WERI-Rb-1 (cell line): ENCODE results near the gene PCYT2.

ENCODE experiments used
- DNase-seq: peaks from one replicate; pipeline ENCODE4 v3.0.0-alpha.2; 2020
- H3K27ac ChIP-seq: fragments of 250-450 bp; sonication (Bioruptor Pico); 2 replicates; pipeline ENCODE4 v1.5.1; 2020; ENCODE audit warnings: mild to moderate bottlenecking, moderate library complexity
- H3K27me3 ChIP-seq: fragments of 250-450 bp; sonication (Bioruptor Pico); 2 replicates; pipeline ENCODE4 v1.5.1; 2021; ENCODE audit warnings: mild to moderate bottlenecking, low read depth, moderate library complexity; ENCODE audit not compliant: insufficient read depth, severe bottlenecking
- H3K36me3 ChIP-seq: fragments of 250-450 bp; sonication (Bioruptor Pico); 2 replicates; pipeline ENCODE4 v1.5.1; 2020; ENCODE audit warnings: mild to moderate bottlenecking, moderate library complexity
- H3K4me3 ChIP-seq: 2 replicates; pipeline ENCODE4 v1.5.1; 2011; ENCODE audit warnings: low read depth, mild to moderate bottlenecking, control low read depth, low read length
- H3K9me3 ChIP-seq: fragments of 250-450 bp; sonication (Bioruptor Pico); 2 replicates; pipeline ENCODE4 v1.5.1; 2021; ENCODE audit warnings: mild to moderate bottlenecking, moderate library complexity; ENCODE audit not compliant: severe bottlenecking
- TF ChIP-seq, protein P1 (sequence below): IDR thresholded peaks from 2 replicates; pipeline ENCODE4 v1.5.1; 2011; ENCODE audit warnings: low read depth, mild to moderate bottlenecking, control low read depth, inconsistent platforms, low read length

The PCYT2 gene

DNA sequence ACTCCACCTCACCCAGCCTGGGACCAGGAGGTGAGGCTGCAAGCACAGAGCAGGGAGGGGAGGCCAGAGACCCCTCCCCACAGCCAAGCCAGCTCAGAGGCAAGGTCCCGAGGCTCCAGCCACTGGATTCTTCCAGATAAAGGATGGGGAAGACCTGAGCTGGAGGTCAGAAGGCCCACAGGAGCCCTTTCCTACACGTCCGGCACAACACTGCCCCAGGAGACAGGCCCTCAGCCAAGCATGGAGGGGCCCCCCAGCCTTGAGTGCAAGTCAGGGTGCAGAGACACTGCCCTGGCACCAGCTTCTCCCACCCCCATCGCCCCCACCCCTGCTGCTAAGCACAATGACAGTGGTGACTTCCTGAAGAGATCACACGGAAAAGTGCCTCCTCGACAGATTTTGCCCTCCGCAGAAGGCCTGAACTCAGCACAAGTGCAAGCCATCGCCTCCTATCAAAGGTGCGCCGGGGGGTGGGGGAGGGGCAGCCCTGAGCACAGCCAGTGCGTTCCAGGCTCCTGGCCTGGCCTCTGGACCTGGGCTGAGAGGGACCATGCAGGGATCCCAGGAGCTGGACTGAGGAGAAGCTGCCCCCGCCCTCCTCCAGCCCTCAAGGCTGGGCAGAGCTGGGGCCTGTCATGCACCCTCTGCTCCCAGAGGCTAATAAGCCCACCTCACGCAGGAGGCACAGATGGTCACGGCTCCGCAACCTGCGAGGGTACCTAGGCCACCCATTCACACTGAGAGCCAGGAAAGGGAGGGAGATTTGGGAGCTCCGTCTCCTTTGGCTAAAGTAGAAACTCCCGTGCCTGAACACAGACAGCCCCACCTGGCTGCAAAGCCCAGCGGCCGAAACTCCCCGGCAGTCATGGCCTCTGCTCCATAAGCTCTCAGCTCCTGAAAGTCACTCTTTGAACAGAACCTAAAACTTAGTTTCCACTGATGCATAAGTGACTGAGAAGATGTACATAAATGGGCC is 13.6 kb upstream of the PCYT2 start:
- no peaks in the 10 kb centered on the region for H3K9me3 ChIP-seq
- H3K27me3 ChIP-seq: no peaks in the 10 kb centered on the region
- peaks cover 32% of the 10 kb centered on the region for H3K36me3 ChIP-seq
- TF ChIP-seq, protein P1, sequence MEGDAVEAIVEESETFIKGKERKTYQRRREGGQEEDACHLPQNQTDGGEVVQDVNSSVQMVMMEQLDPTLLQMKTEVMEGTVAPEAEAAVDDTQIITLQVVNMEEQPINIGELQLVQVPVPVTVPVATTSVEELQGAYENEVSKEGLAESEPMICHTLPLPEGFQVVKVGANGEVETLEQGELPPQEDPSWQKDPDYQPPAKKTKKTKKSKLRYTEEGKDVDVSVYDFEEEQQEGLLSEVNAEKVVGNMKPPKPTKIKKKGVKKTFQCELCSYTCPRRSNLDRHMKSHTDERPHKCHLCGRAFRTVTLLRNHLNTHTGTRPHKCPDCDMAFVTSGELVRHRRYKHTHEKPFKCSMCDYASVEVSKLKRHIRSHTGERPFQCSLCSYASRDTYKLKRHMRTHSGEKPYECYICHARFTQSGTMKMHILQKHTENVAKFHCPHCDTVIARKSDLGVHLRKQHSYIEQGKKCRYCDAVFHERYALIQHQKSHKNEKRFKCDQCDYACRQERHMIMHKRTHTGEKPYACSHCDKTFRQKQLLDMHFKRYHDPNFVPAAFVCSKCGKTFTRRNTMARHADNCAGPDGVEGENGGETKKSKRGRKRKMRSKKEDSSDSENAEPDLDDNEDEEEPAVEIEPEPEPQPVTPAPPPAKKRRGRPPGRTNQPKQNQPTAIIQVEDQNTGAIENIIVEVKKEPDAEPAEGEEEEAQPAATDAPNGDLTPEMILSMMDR: no peak
- no peak overlapping the region for H3K4me3 ChIP-seq
- DNase-seq: peak; percentile 53
- H3K27ac ChIP-seq: peak overlapping the region; percentile 67

DNA sequence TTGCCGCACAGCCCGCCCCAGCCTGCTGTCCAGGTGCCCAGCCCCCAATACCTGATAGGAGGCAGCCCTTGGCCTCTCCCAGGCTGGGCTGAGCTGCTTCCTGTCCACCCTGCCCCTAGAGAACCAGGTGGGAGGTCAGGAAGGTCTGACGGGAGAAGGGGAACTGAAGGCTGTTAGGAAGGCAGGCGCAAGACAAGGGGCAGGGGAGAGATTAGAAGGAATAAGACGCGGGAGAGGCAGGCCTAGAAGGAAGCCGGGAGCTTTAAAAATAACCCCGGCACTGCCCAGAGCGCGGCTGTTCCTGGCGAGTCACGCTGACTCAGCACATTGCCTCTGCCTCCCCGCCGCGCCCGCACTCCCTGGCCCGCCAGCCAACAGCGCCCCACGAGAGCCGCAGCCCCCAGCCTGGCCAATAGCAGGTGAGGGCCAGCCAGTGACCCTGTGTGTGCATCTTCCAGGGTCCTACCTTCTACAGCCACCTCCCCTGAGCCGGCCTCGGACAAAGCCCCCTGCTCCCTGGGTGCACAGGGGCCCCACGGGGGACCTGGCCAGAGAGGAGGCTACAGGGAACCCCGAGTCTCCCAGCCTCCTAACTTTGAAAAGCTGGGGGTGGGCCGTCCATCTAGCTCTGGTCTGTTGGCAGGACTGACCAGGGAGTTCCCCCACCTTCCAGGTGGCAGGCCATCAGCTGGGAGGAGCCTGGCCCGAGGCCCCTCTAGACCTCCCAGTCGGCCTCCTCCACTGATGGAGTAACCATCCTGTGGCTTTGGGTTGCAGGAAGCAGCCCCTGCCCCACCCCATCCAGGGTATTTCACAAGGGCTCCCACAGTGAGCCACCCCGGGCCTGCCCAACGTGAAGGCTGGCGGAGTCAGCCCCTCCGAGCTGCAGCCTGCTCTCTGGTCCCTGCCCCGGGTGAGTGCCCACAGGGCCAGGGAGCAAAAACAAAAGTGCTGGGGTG is 12.4 kb upstream of the PCYT2 start:
- Histone ChIP-seq H3K36me3 (peaks cover 35% of the 10 kb centered on the region), H3K9me3 (no peaks in the 10 kb centered on the region), H3K27ac (peak overlapping the region; percentile 67), H3K27me3 (no peaks in the 10 kb centered on the region), H3K4me3 (peak overlapping the region; percentile 34)
- DNase-seq: peak; percentile 87
- TF ChIP-seq, protein P1: no peak

DNA sequence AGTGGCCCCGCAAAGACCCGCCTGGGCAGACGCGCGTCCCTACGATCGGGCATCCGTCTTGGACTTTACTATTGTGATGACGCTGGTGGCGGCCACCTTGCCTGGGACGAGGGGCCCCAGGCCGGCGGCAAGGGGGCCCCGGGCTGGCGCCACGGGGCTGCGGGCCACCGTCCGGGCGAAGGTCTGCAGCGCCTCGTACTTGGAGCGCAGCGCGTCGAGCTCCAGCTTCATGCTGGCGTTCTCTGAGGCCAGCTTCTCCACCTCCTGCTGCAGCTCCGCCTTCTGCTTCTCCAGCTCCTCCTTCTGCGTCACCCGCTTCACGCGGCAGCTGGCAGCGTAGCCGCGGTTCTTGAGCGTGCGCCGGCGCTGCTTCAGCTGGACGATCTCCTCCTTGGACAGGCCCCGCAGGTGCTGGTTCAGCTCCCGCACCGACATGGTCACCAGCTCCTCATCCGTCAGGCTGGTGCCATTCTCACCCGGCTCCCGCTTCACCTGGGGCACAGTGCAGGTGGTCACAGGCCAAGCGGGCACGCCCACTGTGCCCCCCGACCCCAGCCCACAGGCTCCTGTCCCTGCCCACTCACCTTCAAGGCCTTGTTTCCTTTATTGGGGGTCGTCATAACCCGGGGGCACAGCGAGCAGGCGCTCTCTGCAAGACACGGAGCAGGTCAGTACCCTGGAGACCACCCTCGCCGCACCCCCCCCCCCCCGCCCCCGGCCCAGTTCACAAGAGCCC is 11.5 kb upstream of the PCYT2 start:
- Histone ChIP-seq H3K27ac (peak overlapping the region; percentile 67), H3K27me3 (no peaks in the 10 kb centered on the region), H3K4me3 (peak overlapping the region; percentile 34; the same call in 1 of the 2 replicates), H3K9me3 (no peaks in the 10 kb centered on the region), H3K36me3 (peaks cover 35% of the 10 kb centered on the region)
- TF ChIP-seq, protein P1: no peak
- DNase-seq: no peak

DNA sequence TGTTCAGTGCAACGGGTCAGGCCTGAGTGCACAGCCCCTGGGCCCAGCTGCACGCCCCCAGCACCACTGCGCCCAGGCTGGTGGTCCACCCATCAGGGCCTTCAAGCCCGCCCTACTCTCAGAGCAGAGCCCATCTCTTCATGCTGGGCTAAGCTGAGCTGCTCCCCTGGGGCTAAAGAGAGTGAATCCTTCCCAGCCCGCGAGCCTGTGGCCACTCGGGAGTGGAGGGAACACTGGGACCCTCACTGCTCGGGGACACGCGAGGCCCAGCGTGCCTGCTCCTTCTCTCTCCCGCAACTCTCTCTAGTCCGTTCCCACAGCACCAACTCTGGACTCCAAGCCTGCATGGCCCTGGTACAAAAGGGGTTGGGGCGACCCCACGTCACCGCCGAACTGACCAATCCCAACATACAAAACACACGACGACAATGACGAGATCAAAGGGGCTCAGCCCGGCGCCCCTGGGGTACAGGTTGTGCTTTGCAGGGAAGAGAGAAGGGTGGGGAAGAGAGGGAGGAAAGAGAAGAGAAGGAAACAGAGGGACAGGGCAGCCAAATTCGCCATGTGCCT is 10.9 kb upstream of the PCYT2 start:
- Histone ChIP-seq H3K27me3 (no peaks in the 10 kb centered on the region), H3K9me3 (no peaks in the 10 kb centered on the region), H3K27ac (no peak overlapping the region), H3K4me3 (no peak overlapping the region), H3K36me3 (peaks cover 35% of the 10 kb centered on the region)
- TF ChIP-seq, protein P1: no peak
- no peak for DNase-seq

DNA sequence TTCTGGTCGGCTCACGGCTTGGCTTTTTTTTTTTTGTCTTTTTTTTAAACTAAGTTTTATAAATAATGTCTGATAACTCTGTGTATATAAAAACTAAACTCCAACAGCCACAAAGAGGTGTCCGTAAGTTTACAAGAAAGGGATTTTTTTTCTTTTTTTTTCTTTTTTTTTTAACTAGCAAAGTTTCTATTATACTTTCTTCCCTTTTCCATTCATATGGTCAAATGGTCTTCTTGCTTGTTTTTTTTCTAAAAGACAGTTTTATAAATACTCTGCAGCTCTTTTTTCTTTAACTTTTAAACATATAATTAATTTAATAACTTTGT is 10.3 kb upstream of the PCYT2 start:
- Histone ChIP-seq H3K27me3 (no peaks in the 10 kb centered on the region), H3K9me3 (no peaks in the 10 kb centered on the region), H3K27ac (no peak overlapping the region), H3K4me3 (no peak overlapping the region), H3K36me3 (peaks cover 39% of the 10 kb centered on the region)
- TF ChIP-seq, protein P1: no peak
- no peak for DNase-seq
